HUDEP-2 (cell line): Measurements from ENCODE around the gene ALG1L2.
A peak's percentile ranks its signal among the peaks of the same experiment; 100 is the strongest.
"Not testable (repeated sequence)": the region's sequence is repeated elsewhere in the genome, so short reads cannot be mapped to it uniquely, and the experiment has no call there.

ENCODE experiments used
- DNase-seq, 76 experiments: peaks; one replicate each; lab custom pipeline; 2025; ENCODE audit not compliant: unreplicated experiment in 76 of 76; lab: John Stamatoyannopoulos, UW

The ALG1L2 gene

GRCh38 chr3:130093741-130094391, 12.2 kb downstream of the ALG1L2 start:
- peak in 15 of 76 experiments; percentile 9 to 41 (median 24) for DNase-seq

GRCh38 chr3:130094491-130094941, 12.9 kb downstream of the ALG1L2 start:
- peak in 2 of 76 experiments; percentile 33 to 39 for DNase-seq

DNA sequence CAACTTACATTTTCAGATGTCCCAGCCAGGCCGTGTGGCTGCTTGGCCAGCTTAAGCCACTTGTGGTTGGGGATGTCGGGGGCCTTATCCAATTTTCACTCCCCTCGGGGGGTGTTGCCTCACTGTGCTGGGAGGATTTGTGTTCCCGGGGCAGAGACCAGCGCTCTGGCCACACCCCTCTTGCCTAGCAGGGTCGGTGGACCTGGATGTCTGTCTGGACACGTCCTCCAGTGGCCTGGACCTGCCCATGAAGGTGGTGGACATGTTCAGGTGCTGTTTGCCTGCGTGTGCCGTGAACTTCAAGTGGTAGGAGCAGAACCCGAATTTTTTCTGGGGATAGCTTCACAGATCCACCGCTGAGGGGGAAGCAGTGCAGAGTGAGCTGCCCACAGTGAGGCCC, 14.2 kb downstream of the ALG1L2 start:
- DNase-seq, result peak in 3 of 76 experiments; percentile 10 to 20 (median 16)

DNA sequence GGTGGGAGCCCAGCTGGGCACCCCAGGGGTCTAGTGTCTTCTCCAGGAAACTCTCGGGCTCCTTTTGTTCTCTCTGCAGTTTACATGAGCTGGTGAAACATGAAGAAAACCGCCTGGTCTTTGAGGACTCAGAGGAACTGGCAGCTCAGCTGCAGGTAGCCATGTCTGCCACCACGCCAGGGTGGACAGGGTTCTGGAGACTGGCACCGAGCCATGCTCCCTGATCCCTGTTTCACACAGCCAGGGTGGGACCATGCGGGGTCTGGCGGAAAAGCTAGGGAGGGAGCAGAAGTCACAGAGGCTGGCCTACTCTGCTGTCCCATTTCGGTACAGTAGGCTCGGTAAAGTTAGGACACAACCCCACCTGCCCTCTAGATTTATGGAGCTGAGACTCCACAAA, 15.5 kb downstream of the ALG1L2 start:
- not testable (repeated sequence) for DNase-seq

- DNase-seq, result peak in 4 of 76 experiments; percentile 20 to 44 (median 32)
These were observed 16.3 kb downstream of the ALG1L2 start for GRCh38 chr3:130097690-130098638.

GRCh38 chr3:130098639-130099385, 17.2 kb downstream of the ALG1L2 start:
- DNase-seq, result not testable (repeated sequence)

- DNase-seq, result not testable (repeated sequence)
These were observed 20.9 kb downstream of the ALG1L2 start for GRCh38 chr3:130102545-130102944.

DNA sequence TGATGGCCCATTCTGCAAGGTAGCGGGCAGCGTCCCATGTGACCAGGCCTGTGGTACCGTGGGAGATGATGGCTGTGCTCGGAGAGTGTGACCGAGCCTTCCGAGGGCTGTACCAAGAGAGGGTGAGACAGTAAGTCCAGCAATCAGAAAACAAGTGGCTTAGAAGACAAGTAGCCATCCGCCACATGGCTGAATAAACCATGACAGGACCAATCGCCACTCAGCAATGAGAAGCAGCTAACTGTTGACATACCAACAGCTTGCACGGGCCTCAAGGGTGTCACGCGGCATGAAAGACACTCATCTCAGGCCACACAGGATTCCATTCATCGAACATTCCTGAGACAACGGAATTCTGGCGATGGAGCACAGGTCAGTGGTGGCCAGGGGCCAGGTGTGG, 22.6 kb downstream of the ALG1L2 start:
- DNase-seq, result not testable (repeated sequence)

- DNase-seq, result not testable (repeated sequence)
These were observed 25.8 kb downstream of the ALG1L2 start for GRCh38 chr3:130107333-130107995.

- not testable (repeated sequence) for DNase-seq
These were observed 27.4 kb downstream of the ALG1L2 start for GRCh38 chr3:130108836-130109585.

- peak in 4 of 76 experiments; percentile 12 to 42 (median 38) for DNase-seq
These were observed 28.9 kb downstream of the ALG1L2 start for GRCh38 chr3:130110386-130111169.

- DNase-seq, result peak in 75 of 76 experiments; percentile 68 to 100 (median 98)
These were observed 29.7 kb downstream of the ALG1L2 start for GRCh38 chr3:130111185-130111864.

GRCh38 chr3:130111865-130112747, 30.5 kb downstream of the ALG1L2 start:
- peak in 75 of 76 experiments; percentile 57 to 100 (median 98) for DNase-seq

GRCh38 chr3:130112748-130113073, 31.1 kb downstream of the ALG1L2 start:
- not testable (repeated sequence) for DNase-seq

- DNase-seq, result not testable (repeated sequence)
These were observed 33.8 kb downstream of the ALG1L2 start for GRCh38 chr3:130115400-130115799.

DNA sequence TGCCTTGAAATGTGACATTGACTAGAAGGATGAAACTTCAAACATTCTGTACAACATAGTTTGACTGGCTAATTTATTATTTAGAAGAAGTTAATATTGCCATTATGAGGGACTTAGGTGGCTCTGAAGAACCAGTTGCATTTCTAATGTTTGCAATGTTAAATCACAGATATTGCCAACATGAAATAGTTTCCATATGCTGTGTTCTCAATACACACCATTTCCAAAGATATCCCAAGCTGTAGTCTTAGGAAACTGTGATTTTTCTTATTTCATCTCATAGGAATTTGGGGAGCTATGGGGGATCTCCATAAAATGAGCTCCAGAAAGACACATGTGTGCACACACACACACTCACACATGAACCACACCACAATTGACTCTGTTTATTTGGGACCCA, 36.3 kb downstream of the ALG1L2 start:
- no peak for DNase-seq

- peak in 6 of 76 experiments; percentile 1 to 37 (median 16) for DNase-seq
These were observed 38.2 kb downstream of the ALG1L2 start for GRCh38 chr3:130119824-130120223.
